HCT116 (cell line): ENCODE data around the gene RIMBP2. TPM values are rescaled to one million over a fixed set of nuclear protein-coding genes. Genes with fewer than 3 reads are reported as not detected.

Source experiments
- ATAC-seq: fragments of 200-7000 bp; cut with Tn5 transposase; 2 replicates; pipeline ENCODE4 v1.9.1; 2020; ENCODE audit warnings: mild to moderate bottlenecking, moderate library complexity
- BruUV-seq: library from RNA; stranded (reverse); fragments of 400-500 nt; replicated peaks from 2 replicates; lab custom pipeline; 2021; lab: Mats Ljungman, UMichigan
- CTCF ChIA-PET: fragments of 300-600 bp; sonication (Branson Sonifier 250); formaldehyde crosslinking; loops from one replicate; lab custom pipeline; 2021; ENCODE audit warnings: antibody characterized with exemption; lab: Charles Lee
- POLR2A ChIA-PET: fragments of 300-600, 350-600 bp; sonication (Branson Sonifier 250); formaldehyde crosslinking; loops from one replicate; lab custom pipeline; 2021; ENCODE audit warnings: antibody characterized with exemption; lab: Charles Lee
- RAD21 ChIA-PET, 2 experiments: fragments of 300-600 bp; sonication (Branson Sonifier 250); formaldehyde crosslinking; loops; one replicate each; lab custom pipeline; 2023; ENCODE audit warnings: low total read pairs in 2 of 2; ENCODE audit not compliant: uncharacterized antibody in 2 of 2, unreplicated experiment in 2 of 2, low non-redundant PET in 1 of 2; lab: Charles Lee
- DNase-seq: peaks from one replicate; pipeline ENCODE4 v3.0.0-alpha.2; 2010; ENCODE audit warnings: low read depth, low spot score
- H2AFZ ChIP-seq: fragments of 200-600 bp; shearing (Covaris generic), sonication (generic); 2 replicates; pipeline ENCODE4 v1.6.1; 2017; ENCODE audit warnings: low read depth, mixed run types, mixed read lengths, antibody characterized with exemption, low read length; ENCODE audit not compliant: poor library complexity, severe bottlenecking
- H3K27ac ChIP-seq: 2 replicates; pipeline ENCODE4 v1.5.1; 2012; ENCODE audit warnings: low read depth, low read length
- H3K27me3 ChIP-seq: fragments of 200-600 bp; sonication (generic); 2 replicates; pipeline ENCODE4 v1.6.1; 2016; ENCODE audit warnings: mixed run types, low read length, mixed read lengths; ENCODE audit not compliant: insufficient read depth
- H3K36me3 ChIP-seq, 2 experiments: fragments of 200-500 bp in 1 of 2; fragments of 200-600 bp in 1 of 2; sonication (Bioruptor generic) in 1 of 2; sonication (generic) in 1 of 2; 2 replicates each; pipeline versions ENCODE4 v1.5.1 to v1.6.1; 2014 to 2016; ENCODE audit warnings: low read length in 2 of 2, inconsistent platforms in 1 of 2, mixed read lengths in 1 of 2, mixed run types in 1 of 2; ENCODE audit not compliant: insufficient read depth in 2 of 2, control insufficient read depth in 1 of 2
- H3K4me1 ChIP-seq, 2 experiments: fragments of 200-600 bp in 1 of 2; sonication (generic) in 1 of 2; 2 replicates each; pipeline versions ENCODE4 v1.5.1 to v1.6.1; 2012 to 2017; ENCODE audit warnings: low read length in 2 of 2, inconsistent platforms in 1 of 2, mild to moderate bottlenecking in 1 of 2, mixed read lengths in 1 of 2, mixed run types in 1 of 2, moderate library complexity in 1 of 2; ENCODE audit not compliant: insufficient read depth in 2 of 2, control insufficient read depth in 1 of 2
- H3K4me2 ChIP-seq: fragments of 200-600 bp; sonication (generic); 2 replicates; pipeline ENCODE4 v1.6.1; 2017; ENCODE audit warnings: mixed run types, low read length, mixed read lengths
- H3K4me3 ChIP-seq, 2 experiments: fragments of 200-600 bp in 1 of 2; sonication (generic) in 1 of 2; replicated peaks in 1 of 2; 2 replicates each; pipeline ENCODE4 v1.5.1; 2011 to 2016; ENCODE audit warnings: low read length in 2 of 2, control low read depth in 1 of 2, low read depth in 1 of 2, mild to moderate bottlenecking in 1 of 2, mixed read lengths in 1 of 2, mixed run types in 1 of 2
- H3K79me2 ChIP-seq: fragments of 200-600 bp; sonication (generic); 2 replicates; pipeline ENCODE4 v1.6.1; 2017; ENCODE audit warnings: mild to moderate bottlenecking, mixed run types, low read length, moderate library complexity, mixed read lengths; ENCODE audit not compliant: insufficient read depth
- H3K9ac ChIP-seq: fragments of 200-600 bp; sonication (generic); 2 replicates; pipeline ENCODE4 v1.6.1; 2016; ENCODE audit warnings: low read length, mixed read lengths
- H3K9me2 ChIP-seq: fragments of 200-600 bp; sonication (generic), shearing (Covaris generic); 2 replicates; pipeline ENCODE4 v1.6.1; 2017; ENCODE audit warnings: mixed run types, mild to moderate bottlenecking, moderate library complexity; ENCODE audit not compliant: insufficient read depth
- H3K9me3 ChIP-seq, 2 experiments: fragments of 200-500 bp in 1 of 2; fragments of 200-600 bp in 1 of 2; sonication (Bioruptor generic) in 1 of 2; sonication (generic) in 1 of 2; 2 replicates each; pipeline ENCODE4 v1.6.1; 2014 to 2017; ENCODE audit warnings: low read length in 2 of 2, mixed read lengths in 2 of 2, inconsistent platforms in 1 of 2, low read depth in 1 of 2, mild to moderate bottlenecking in 1 of 2, mixed run types in 1 of 2, moderate library complexity in 1 of 2; ENCODE audit not compliant: control insufficient read depth in 1 of 2, insufficient read depth in 1 of 2
- H4K20me1 ChIP-seq: fragments of 200-600 bp; sonication (generic), shearing (Covaris generic); 2 replicates; pipeline ENCODE4 v1.6.1; 2017; ENCODE audit warnings: mixed run types, mild to moderate bottlenecking, moderate library complexity; ENCODE audit not compliant: insufficient read depth
- CEBPB ChIP-seq: IDR thresholded peaks from 2 replicates; pipeline ENCODE4 v1.6.1; 2012; ENCODE audit warnings: low read depth
- EGR1 ChIP-seq: IDR thresholded peaks from 2 replicates; pipeline ENCODE4 v1.6.1; 2012; ENCODE audit warnings: low read depth
- JUND ChIP-seq: IDR thresholded peaks from 2 replicates; pipeline ENCODE4 v1.6.1; 2012
- POLR2A ChIP-seq: IDR thresholded peaks from 2 replicates; pipeline ENCODE4 v1.7.0; 2011; ENCODE audit warnings: borderline replicate concordance; ENCODE audit not compliant: insufficient read depth, insufficient read length; ENCODE audit errors: extremely low read depth
- POLR2AphosphoS5 ChIP-seq: IDR thresholded peaks from 2 replicates; pipeline ENCODE4 v1.6.1; 2011; ENCODE audit warnings: mild to moderate bottlenecking, low read depth, low read length, moderate library complexity
- YY1 ChIP-seq: IDR thresholded peaks from 2 replicates; pipeline ENCODE4 v1.6.1; 2011; ENCODE audit warnings: low read length, low read depth, moderate library complexity, mild to moderate bottlenecking; ENCODE audit not compliant: insufficient replicate concordance; ENCODE audit errors: extremely low read depth
- intact Hi-C: fragments of 100-400 bp; cut with micrococcal nuclease; formaldehyde crosslinking; loops from 2 replicates; pipeline ENCODE4 v1.10.0; 2022
- total RNA-seq: library from RNA; stranded (reverse); gene quantifications from one replicate; pipeline ENCODE4 v1.2.1, GENCODE V29; 2021; ENCODE audit not compliant: unreplicated experiment
- TF ChIP-seq, protein P1 (sequence below): IDR thresholded peaks from 2 replicates; pipeline ENCODE4 v1.6.1; 2012; ENCODE audit warnings: low read depth

Gene RIMBP2
- total RNA-seq, 1 experiment from 2014 or later = not detected

DNA sequence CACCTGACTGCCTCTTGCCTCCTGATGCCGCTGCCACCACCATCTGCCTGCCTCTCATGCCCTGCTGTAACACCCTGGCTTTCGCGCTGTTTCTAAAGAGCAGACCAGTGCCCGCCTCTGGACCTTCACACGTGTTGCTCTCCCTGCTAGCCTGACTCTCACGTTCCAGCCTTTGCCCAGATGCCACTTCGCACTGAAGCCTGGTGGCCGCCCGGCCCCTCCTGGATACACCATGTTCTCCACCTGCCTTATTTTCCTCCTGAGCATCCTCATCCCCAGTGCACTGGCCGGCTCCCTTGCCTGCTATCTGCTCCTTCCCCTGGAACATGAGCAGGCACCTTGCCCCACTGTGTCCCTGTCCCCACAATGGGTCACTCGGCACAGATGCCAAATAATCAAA is 231.9 kb downstream of the RIMBP2 start:
- Histone ChIP-seq H3K4me1 (no peaks in the 10 kb centered on the region), H3K79me2 (no peaks in the 10 kb centered on the region), H3K9me2 (no peaks in the 10 kb centered on the region), H2AFZ (no peak overlapping the region), H3K36me3 (no peaks in the 10 kb centered on the region), H3K9me3 (no peaks in the 10 kb centered on the region), H4K20me1 (no peaks in the 10 kb centered on the region), H3K9ac (no peak overlapping the region), H3K4me2 (no peak overlapping the region), H3K27ac (no peak overlapping the region), H3K4me3 (no peak overlapping the region), H3K27me3 (no peaks in the 10 kb centered on the region)
- ChIA-PET RAD21 (no interaction called here), POLR2A (no interaction called here), CTCF (no interaction called here)
- no TSS peak for BruUV-seq
- intact Hi-C loops = no loop called here
- DNase-seq (no peak), ATAC-seq (no peak)
- TF ChIP-seq POLR2AphosphoS5 (no peak), POLR2A (no peak), EGR1 (no peak), CEBPB (no peak), JUND (no peak), YY1 (no peak)
- TF ChIP-seq, protein P1, sequence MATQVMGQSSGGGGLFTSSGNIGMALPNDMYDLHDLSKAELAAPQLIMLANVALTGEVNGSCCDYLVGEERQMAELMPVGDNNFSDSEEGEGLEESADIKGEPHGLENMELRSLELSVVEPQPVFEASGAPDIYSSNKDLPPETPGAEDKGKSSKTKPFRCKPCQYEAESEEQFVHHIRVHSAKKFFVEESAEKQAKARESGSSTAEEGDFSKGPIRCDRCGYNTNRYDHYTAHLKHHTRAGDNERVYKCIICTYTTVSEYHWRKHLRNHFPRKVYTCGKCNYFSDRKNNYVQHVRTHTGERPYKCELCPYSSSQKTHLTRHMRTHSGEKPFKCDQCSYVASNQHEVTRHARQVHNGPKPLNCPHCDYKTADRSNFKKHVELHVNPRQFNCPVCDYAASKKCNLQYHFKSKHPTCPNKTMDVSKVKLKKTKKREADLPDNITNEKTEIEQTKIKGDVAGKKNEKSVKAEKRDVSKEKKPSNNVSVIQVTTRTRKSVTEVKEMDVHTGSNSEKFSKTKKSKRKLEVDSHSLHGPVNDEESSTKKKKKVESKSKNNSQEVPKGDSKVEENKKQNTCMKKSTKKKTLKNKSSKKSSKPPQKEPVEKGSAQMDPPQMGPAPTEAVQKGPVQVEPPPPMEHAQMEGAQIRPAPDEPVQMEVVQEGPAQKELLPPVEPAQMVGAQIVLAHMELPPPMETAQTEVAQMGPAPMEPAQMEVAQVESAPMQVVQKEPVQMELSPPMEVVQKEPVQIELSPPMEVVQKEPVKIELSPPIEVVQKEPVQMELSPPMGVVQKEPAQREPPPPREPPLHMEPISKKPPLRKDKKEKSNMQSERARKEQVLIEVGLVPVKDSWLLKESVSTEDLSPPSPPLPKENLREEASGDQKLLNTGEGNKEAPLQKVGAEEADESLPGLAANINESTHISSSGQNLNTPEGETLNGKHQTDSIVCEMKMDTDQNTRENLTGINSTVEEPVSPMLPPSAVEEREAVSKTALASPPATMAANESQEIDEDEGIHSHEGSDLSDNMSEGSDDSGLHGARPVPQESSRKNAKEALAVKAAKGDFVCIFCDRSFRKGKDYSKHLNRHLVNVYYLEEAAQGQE = no peak
